T-helper 2 cell treated with Interferon-gamma antibody and Interleukin-4, amounts not matched to agents 100 ng/mL and 5 ng/mL, for 36 hours (primary cell): ENCODE results near the gene PCBD1. TPM values are rescaled to one million over a fixed set of nuclear protein-coding genes. Genes with fewer than 3 reads are reported as not detected.

Source experiments
- intact Hi-C: fragments of 100-400 bp; cut with micrococcal nuclease; formaldehyde crosslinking; loops from one replicate; pipeline ENCODE4 v1.15.1; 2023
- total RNA-seq: library from RNA; stranded (reverse); gene quantifications from 2 replicates; pipeline ENCODE4 v1.2.3, GENCODE V29; 2022

The PCBD1 gene
- total RNA-seq, 1 donor from 2014 or later = 37.4 TPM

DNA sequence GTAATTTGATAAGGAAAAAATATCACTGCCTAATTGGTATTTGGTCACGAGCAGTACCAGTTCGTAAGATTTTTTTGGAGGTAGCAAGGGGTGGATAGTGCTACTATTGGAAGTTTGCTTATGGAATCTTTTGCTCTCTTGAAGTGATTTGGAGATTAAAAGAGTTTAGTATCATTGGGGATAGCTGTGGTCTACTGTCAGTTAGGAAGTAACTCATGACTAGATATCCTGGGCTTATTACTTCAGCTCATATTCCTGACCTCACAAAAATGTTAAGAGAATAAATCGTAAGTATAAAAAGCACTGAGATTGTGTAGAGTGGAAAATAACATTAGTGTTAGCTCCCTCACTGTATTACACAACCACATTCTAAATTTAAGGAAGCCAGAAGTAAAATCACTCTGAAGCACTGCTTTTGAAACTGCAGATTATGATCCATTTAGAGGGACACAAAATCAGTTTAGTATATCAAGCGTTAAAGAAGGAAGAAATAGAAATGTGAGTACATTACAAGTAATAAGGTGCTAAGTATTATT, 50.0 kb downstream of the PCBD1 start:
- intact Hi-C loops = no loop called here

DNA sequence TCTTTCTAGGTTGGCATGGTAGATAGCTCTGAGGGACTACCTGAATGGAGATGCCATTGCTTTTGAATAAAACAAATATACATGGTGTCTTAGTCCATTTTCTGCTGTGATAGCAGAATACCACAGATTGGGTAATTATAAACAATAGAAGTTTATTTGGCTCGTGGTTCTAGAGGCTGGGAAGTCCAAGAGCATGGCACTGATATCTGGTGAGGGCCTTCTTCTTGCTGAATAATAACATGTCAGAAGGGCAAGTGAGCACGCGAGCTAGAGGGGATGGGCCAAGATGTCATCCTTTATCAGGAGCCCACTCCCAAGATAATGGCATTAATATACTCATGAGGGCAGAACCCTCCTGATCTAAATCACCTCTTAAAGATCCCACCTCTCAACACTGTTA, 50.7 kb downstream of the PCBD1 start:
- intact Hi-C loops = no loop called here

DNA sequence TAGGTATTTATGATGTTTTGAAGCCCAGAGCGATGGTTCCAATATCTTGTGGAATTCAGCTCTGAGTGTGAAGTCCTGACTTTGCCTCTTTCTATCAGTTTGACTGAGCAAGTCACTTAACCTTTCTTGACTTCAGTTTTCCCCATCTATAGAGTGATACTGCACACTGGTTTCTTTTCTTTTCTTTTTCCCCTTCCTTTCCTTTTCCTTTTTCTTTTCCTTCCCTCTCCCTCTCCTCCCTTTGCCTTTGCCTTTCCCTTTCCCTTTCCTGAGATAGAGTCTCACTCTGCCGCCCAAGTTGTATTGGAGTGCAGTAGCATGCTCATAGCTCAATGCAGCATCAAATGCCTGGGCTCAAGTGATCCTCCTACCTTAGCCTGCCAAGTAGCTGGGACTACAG, 52.0 kb downstream of the PCBD1 start:
- intact Hi-C loops = no loop called here

DNA sequence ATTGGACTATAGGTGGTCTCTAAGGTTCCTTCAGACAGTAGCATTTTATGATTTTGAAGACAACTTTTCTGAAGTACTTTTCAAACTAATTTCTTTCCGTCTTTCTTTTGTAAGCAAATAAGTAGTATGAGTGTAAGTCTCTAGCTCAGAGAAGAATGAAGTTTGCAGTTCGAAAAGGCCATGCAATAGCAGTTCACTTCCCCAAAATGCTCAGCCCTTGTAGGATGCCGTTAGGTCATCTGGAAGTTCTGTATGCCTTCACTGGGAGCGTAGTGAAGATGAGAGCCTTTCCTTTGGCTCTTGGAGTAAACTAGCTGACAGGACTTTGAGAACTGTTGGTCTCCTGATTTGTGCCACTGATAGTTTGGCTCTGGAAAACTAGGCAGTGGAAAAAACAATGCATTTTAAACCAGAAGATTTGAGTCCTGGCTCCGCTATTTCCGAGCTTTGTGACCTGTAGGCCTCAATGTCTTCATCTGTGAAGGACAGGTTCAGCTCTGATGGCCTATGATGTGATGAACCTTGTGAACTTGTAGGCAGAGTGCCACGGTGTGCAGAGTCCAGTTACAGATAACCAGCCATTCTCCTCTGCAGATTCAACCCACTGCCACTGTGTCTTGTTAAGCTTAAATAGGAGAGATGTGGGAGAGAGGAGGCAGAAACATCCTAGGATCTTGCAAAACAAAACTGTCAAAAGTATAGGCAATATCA, 53.8 kb downstream of the PCBD1 start:
- intact Hi-C loops = no loop called here

DNA sequence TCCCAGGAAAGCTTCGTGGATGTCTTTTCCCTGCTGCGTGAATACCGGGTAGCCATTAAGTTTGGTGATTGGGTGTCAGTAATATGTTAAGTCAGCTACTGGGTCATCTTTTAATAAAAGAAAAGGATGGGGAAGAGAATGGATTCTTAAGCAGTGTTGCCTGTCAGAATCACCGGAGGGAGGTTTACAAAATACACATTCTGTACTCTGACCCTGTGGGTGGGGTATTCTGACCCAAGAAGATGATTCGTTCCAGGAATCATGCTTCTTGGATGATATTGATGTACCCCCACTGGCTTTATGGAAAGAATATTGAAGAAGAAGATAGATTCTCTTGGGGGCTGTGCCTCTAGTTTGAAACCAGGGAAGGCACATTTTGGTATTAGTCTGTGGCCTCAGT, 54.3 kb downstream of the PCBD1 start:
- intact Hi-C loops = no loop called here

DNA sequence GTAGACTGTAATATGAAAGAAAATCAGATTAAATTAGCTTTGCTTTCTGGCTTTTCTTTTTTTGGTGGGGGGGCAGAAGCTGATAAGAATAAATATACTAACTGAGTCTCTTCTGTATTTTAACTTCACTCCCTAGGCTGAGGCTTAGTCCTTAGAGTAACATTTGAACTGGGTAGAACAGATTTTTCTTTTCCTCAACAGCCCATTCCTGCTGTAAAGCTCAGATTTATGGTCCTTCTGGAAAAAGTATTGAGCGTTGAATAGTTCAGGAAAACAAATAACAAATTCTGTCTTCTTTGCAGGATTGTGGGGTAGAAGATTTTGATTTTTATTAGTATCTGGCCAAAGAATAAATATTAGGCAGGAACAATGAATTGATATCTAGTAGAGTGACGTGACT, 54.8 kb downstream of the PCBD1 start:
- intact Hi-C loops = no loop called here

Other genes with a start within 250 kb of the PCBD1 start
- gene ADAMTS14, start 216.1 kb downstream of the PCBD1 start, total RNA-seq = 0.02 TPM in 1 of 2 replicates, not detected in the other
- gene TBATA, start 103.2 kb downstream of the PCBD1 start, total RNA-seq = not detected in 2 replicates
- gene SGPL1, start 72.6 kb downstream of the PCBD1 start, total RNA-seq = 24.6 and 27.2 TPM in 2 replicates